Osteocyte (in vitro differentiated cells): Measurements from ENCODE around the gene AMBRA1. TPM values are rescaled to one million over a fixed set of nuclear protein-coding genes. Genes with fewer than 3 reads are reported as not detected.

ENCODE experiments used
- DNase-seq: peaks from one replicate; pipeline ENCODE4 v3.0.0; 2021; ENCODE audit warnings: mixed read lengths; ENCODE audit not compliant: unreplicated experiment; ENCODE audit errors: extremely low spot score
- H3K27ac Mint-ChIP-seq: one replicate; pipeline ENCODE4 v1.8.0; 2021; ENCODE audit warnings: mild to moderate bottlenecking, mixed read lengths; ENCODE audit not compliant: unreplicated experiment
- H3K27me3 Mint-ChIP-seq: one replicate; pipeline ENCODE4 v1.8.0; 2021; ENCODE audit warnings: mixed read lengths; ENCODE audit not compliant: unreplicated experiment
- H3K36me3 Mint-ChIP-seq: one replicate; pipeline ENCODE4 v1.8.0; 2021; ENCODE audit warnings: mixed read lengths; ENCODE audit not compliant: unreplicated experiment
- H3K4me1 Mint-ChIP-seq: one replicate; pipeline ENCODE4 v1.8.0; 2021; ENCODE audit warnings: mixed read lengths; ENCODE audit not compliant: unreplicated experiment
- H3K4me3 Mint-ChIP-seq: one replicate; pipeline ENCODE4 v1.8.0; 2021; ENCODE audit warnings: mild to moderate bottlenecking, moderate library complexity, mixed read lengths; ENCODE audit not compliant: unreplicated experiment
- H3K9me3 Mint-ChIP-seq: one replicate; pipeline ENCODE4 v1.8.0; 2021; ENCODE audit warnings: mixed read lengths; ENCODE audit not compliant: unreplicated experiment
- total RNA-seq: library from RNA; stranded (reverse); gene quantifications from 2 replicates; pipeline ENCODE4 v1.2.1, GENCODE V29; 2021
- TF ChIP-seq, protein P1 (sequence below): fragments of 200-600 bp; sonication (generic); IDR thresholded peaks from 2 replicates; pipeline ENCODE4 v1.5.0; 2021; ENCODE audit warnings: antibody characterized with exemption, mild to moderate bottlenecking, moderate library complexity

Gene AMBRA1
- total RNA-seq, 1 donor from 2014 or later: 32.1 TPM

DNA sequence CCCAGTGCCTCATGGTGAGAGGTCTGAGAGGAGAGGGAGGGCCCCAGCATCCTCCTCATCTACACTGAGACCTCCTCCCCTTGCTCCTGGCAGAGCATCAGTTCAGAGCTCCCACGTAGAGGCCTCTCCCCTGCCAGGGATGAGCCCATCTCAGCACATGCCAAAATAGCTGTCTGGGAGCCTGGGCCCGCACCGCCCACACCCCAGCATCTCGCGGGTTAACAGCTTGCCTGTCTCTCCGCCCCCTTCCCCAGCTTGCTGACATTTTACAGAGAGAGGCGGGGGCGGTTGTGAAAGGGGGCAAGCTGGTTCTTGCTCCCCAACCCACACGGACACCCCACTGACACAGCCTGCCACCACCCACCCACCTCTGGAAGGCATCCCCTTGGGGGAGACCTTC, 240.1 kb downstream of the AMBRA1 start:
- Mint-ChIP-seq H3K9me3 (no peaks in the 10 kb centered on the region), H3K27ac (no peak overlapping the region), H3K36me3 (peaks cover 7% of the 10 kb centered on the region), H3K27me3 (no peaks in the 10 kb centered on the region), H3K4me1 (peaks cover 29% of the 10 kb centered on the region), H3K4me3 (no peak overlapping the region)
- no peak for DNase-seq
- TF ChIP-seq, protein P1, sequence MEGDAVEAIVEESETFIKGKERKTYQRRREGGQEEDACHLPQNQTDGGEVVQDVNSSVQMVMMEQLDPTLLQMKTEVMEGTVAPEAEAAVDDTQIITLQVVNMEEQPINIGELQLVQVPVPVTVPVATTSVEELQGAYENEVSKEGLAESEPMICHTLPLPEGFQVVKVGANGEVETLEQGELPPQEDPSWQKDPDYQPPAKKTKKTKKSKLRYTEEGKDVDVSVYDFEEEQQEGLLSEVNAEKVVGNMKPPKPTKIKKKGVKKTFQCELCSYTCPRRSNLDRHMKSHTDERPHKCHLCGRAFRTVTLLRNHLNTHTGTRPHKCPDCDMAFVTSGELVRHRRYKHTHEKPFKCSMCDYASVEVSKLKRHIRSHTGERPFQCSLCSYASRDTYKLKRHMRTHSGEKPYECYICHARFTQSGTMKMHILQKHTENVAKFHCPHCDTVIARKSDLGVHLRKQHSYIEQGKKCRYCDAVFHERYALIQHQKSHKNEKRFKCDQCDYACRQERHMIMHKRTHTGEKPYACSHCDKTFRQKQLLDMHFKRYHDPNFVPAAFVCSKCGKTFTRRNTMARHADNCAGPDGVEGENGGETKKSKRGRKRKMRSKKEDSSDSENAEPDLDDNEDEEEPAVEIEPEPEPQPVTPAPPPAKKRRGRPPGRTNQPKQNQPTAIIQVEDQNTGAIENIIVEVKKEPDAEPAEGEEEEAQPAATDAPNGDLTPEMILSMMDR: no peak

DNA sequence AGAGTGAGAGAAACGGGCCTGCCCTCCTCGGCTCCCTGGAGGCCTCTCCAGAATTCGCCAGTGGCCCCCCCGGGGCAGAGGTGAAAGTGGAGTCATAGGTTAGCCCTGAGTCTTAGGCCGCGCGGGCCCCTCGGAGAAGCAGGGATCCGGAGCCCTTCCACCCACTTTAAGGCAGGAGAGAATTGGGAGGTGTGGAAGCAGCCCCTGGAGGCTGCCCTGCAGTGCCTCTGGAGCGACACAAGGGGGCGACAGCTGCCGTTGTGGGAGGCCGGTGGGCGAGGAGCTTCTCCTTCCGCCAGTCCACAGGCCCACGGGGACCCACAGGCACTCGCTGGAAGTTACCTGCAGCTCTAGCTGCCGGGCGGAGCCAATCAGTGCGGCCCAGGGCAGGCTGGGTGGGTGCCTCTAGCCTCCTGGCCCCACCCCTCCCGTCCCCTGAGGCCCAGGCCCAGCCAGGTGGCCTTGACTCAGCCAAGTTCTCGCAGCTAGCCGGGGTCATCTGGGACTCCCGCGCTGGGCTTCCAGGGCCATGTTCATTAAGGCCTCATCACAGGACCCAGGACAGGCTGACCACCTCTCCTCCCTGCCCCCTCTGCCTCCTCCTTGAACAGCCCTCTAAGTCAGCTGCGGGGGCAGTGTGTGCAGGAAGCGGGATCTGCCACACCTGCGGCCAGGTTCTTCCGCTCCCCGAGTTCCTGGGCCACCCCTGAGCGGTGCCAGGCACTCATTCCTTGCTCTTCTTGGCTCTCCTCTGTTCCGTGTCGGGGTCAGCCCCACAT, 241.6 kb downstream of the AMBRA1 start:
- Mint-ChIP-seq H3K27me3 (no peaks in the 10 kb centered on the region), H3K9me3 (no peaks in the 10 kb centered on the region), H3K36me3 (peaks cover 7% of the 10 kb centered on the region), H3K4me1 (peaks cover 36% of the 10 kb centered on the region), H3K27ac (peak overlapping the region; percentile 31), H3K4me3 (no peak overlapping the region)
- no peak for DNase-seq
- TF ChIP-seq, protein P1: peak; percentile 87

DNA sequence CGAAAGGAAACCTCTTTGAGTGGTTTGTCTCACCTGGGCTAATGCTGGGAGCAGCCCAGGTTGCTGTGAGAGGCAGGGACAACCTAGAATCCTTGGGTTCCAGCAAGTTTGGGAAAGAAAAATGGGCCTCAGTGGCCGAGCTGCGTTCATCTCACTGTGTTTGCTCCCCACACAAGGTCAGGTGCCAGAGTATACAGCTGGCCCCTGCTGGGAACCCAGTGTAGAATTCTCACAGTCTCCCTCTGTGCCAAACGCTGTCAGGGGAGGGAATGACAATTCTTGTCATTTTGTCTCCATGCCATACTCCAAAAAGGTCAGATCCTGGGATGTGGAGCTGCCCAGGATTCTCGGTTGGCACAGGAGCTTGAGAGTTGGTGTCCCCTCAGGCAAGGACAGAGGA, 242.2 kb downstream of the AMBRA1 start:
- no peak for DNase-seq
- Mint-ChIP-seq H3K9me3 (no peaks in the 10 kb centered on the region), H3K4me3 (no peak overlapping the region), H3K4me1 (peaks cover 36% of the 10 kb centered on the region), H3K36me3 (peaks cover 4% of the 10 kb centered on the region), H3K27ac (peak overlapping the region; percentile 31), H3K27me3 (no peaks in the 10 kb centered on the region)
- TF ChIP-seq, protein P1: no peak

DNA sequence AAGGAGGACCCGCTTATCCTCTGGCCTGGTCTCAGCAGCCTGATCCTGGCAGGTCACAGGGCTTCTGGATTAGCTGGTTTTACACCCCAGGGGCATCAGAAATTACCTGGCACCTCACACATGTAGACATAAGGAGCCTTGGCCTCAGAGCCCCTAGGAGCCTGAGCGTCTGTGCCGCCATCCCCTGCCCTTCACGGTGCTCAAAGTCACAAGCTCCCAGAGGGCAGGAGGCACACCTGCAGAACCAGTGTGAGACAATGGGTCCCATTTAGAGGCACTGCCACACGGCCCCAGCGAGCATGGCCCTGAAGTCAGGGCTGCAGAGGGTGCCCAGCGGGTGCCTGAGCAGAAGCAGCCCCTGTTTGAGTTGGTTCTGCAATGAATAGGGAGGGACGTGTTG, 242.7 kb downstream of the AMBRA1 start:
- no peak for DNase-seq
- no peaks in the 10 kb centered on the region for H3K9me3 Mint-ChIP-seq
- no peaks in the 10 kb centered on the region for H3K36me3 Mint-ChIP-seq
- H3K27me3 Mint-ChIP-seq: no peaks in the 10 kb centered on the region
- no peak overlapping the region for H3K4me3 Mint-ChIP-seq
- TF ChIP-seq, protein P1: no peak
- H3K4me1 Mint-ChIP-seq: peaks cover 39% of the 10 kb centered on the region
- H3K27ac Mint-ChIP-seq: no peak overlapping the region

DNA sequence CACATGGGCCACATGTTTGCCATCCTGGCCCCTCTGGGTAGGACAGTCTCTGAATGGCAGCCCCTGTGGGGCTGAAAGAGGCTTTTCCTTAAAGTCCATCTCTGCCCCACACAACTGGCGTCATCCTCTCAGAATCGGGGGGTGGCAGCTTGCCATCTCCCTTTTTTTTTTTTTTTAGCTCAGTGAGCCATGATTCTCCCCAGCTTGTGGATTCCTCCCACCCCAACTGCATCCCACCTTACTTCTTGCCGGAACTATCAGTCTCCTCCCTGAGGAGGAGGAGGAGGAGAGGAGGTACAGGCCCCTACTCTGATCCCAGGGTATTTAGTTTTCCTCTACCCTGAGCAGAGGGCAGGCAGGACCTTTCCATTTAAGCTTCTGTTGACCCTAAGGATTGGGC, 243.1 kb downstream of the AMBRA1 start:
- Mint-ChIP-seq H3K4me3 (no peak overlapping the region), H3K9me3 (no peaks in the 10 kb centered on the region), H3K4me1 (peaks cover 39% of the 10 kb centered on the region), H3K27me3 (no peaks in the 10 kb centered on the region), H3K27ac (no peak overlapping the region), H3K36me3 (no peaks in the 10 kb centered on the region)
- DNase-seq: no peak
- TF ChIP-seq, protein P1: no peak
